HG02588 (cell line): ENCODE data around the gene NDUFS4.
"Not testable (repeated sequence)": the region's sequence is repeated elsewhere in the genome, so short reads cannot be mapped to it uniquely, and the experiment has no call there.

Source experiments
- ATAC-seq: cut with Tn5 transposase; IDR thresholded peaks from one replicate; pipeline ENCODE4 v1.9.1; 2021; ENCODE audit warnings: mild to moderate bottlenecking, moderate library complexity; ENCODE audit not compliant: unreplicated experiment

Gene NDUFS4

DNA sequence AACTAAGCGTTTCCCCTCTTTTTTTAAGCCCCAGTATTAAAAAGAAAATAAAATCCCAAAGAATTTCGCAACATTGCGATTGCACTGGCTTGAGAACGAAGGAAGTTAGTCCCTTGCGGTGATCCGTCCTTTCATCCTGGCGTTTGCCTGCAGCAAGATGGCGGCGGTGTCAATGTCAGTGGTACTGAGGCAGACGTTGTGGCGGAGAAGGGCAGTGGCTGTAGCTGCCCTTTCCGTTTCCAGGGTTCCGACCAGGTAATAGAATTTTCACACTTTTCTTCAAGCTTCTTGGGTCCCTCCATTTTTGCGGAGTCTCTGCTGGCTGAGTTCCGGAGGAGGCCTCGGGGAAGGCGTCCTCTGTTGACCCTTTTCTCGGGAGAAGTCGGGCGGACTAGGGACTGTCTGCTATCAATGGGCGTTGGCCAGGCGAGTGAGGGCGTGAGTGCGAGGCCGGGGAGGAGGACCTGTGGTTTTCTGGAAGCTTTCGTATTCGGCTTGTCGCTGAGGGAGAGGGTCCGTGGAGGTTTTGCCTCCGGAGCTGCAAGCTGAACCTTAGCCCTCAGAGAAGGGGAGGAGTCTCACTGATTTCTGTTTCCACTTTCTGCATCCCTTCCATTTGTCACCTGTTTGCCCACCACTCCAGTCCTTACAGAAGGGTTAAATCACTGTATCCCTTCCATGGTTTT, at the start of gene NDUFS4:
Gene NDUFS4 (plus strand): TSS at position 134 of the 686 bp plus-strand sequence. CDS start 24 bp downstream, at position 158.
- ATAC-seq: peak; percentile 95

DNA sequence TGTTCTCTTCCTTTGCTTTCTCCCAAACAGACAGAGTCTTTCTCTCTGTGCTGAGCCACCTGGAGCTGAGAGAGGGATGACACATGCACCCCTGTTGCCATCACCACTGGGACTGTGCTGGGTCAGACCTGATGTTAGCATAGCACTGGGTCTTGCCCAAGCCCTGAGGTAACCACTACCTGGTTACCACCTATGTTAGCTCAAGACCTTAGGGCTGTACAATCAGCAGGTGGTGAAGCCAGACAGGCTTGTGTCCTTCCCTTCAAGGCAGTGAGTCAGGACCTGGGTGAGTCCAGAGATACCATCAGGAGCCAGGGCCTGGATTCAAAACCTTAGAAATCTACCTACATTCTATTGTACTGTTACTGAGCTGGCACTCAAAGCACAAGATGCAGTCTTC, 47.9 kb upstream of the NDUFS4 start:
- ATAC-seq: no peak

DNA sequence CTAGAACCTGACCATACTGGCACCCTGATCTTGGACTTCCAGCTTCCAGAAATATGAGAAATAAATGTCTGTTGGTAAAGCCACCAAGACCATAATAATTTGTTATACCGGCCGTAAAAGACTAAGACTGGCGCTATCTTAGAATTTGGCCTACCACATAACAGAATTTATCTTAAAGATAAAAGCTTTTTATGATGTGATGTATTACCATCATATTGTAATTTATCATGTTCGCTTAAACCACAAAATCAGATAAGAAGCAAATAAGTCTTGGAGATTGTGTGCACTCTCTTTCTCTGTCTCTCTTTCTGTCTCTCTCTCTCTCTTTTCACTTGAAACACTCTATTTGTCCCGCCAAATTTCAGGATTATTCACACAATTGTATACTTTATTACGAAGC, 44.5 kb upstream of the NDUFS4 start:
- no peak for ATAC-seq

DNA sequence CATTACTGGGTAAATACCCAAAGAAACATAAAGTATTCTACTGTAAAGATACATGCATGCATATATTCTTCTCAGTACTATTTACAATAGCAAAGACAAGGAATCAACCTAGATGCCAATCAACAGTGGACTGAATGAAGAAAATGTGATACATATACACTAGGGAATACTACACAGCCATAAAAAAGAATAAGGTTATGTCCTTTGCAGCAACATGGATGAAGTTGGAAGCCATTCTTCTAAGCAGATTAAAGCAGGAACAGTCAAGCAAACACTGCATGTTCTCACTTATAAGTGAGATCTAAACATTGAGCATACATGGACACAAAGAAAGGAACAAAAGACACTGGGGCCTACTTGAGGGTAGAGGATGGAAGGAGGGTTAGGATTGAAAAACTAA, 39.6 kb upstream of the NDUFS4 start:
- ATAC-seq: no peak

DNA sequence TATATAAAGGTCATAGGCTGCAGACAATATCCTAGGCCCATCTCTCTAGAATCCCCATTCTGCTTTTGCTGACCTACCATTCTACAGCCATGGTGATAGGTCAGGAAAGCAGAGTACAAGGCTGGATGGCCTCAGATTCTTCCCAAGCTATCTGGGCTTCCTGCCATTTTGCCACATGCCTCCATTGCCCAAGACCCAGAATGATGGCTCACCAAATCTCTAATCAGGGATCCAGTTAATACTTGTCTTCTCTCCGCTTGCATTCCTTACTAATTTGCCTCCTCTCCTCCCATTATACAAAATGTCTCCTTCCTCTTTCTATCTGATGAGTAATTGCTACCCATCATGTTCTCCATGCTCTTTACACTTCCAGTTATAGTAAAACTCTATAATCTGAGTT, 22.7 kb upstream of the NDUFS4 start:
- no peak for ATAC-seq

DNA sequence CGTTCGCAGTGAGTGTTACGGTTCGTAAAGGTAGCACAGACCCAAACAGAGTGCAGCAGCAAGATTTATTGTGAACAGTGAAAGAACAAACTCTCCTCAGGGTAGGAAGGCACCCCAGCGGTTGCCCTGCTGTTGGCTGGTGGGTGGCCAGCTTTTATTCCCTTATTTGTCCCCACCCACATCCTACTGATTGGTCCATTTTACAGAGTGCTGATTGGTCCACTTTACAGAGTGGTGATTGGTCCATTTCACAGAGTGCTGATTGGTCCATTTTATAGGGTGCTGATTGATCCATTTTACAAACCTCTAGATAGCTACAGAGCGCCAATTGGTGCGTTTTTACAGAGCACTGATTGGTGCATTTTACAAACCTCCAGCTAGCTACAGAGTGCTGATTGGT, 19.7 kb upstream of the NDUFS4 start:
- ATAC-seq: not testable (repeated sequence)

DNA sequence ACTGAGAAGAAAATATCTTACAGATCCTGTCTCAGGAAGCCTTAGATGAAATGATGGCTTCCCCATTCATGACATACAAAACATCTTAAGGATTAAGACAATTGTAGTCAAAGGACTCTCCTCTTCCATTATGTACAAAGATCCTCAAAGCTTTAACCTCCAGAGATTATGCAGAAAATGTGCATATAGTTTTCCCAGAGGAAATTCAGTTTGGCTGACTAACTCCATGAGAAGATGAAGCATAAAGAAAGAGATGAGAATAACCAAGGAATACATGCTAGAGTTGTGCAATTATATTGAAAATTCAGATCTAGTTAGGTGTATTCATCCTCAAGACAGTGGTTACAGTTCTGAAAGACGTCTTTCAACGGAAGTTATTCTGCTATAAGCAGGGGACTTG, 18.6 kb upstream of the NDUFS4 start:
- ATAC-seq: no peak

DNA sequence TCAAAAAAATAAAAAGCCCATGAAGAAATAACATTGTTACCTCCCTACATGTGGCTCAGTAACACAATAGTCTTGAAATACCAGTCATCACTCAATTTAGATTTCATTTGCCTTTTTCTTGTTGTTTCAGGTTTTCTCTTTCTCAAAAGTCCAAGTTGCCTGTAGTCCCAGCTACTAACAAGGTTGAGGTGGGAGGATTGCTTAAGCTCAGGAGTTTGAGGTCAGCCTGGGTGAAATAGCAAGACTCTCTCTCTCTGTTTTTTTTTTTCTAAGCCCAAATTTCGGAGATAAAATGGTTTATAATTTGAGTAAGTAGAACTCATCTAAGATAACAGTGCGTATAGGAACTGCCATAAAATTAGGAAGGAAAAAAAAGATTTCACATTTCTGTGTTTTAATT, 17.5 kb upstream of the NDUFS4 start:
- no peak for ATAC-seq

DNA sequence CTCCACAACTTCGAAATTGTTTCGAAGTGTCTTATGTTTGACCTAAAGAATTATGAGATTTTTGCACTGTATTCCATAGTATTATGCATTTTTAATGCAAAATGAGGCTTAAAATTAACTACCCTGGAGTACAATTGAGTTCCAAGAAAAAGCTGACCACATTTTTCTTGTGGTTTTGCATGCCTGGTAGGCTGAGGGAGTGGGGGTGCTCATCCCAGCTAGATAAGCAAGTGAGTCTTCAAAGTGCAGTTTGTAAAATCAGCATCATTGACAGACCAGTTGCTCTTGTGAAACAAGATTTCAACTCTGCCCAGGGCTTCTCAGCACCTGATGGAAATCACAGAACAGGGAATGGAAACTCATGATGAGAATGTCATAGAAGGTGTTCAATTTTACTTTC, 17.0 kb upstream of the NDUFS4 start:
- no peak for ATAC-seq

DNA sequence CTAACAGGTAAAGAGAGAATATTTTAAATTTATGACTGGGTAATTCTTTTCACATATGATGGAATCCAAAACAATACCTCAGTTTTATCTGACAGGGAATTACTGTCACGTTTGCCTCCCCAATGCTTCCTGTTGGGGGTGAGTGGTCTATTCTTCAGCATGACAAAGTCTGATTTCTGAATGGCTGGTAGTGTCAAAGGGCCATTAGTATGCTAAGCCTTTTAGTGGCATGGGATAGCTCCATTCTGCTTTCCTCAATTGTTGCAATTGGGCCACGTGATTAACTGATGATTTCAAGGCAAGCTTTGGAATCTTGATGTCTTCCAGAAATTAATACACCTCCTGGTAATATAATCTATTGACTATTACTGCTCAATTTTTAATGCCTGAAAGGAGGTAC, 14.7 kb upstream of the NDUFS4 start:
- ATAC-seq: no peak

DNA sequence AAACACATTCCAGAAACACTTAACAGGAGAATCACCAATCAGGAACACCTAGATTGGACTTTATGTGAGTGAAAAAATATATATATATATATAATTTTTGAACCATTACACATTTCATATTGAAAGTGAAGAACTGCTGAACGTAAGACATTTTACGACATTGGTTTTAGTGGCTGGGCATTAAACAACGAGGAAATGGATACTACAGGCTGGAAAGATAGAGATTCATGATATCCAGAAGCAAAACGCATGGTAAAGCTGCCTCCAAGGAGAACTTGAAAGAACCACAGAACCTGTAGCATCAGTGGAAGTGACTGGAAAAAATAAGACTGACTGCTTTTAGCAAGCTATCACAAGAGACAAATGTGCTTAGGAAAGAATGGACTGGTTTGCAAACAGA, 13.2 kb upstream of the NDUFS4 start:
- ATAC-seq: no peak

DNA sequence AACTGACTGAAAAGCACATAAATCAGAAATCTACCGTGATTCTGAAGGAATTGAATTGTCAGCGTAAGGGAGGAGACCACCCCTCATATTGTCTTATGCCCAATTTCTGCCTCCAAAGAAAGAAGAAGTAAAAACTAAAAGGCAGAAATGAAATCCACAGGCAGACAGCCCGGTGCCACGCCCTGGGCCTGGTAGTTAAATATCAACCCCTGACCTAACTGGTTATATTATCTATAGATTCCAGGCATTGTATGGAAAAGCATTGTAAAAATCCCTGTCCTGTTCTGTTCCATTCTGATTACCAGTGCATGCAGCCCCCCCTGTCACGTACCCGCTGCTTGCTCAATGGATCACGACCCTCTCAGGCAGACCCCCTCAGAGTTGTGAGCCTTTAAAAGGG, 11.9 kb upstream of the NDUFS4 start:
- ATAC-seq: not testable (repeated sequence)

DNA sequence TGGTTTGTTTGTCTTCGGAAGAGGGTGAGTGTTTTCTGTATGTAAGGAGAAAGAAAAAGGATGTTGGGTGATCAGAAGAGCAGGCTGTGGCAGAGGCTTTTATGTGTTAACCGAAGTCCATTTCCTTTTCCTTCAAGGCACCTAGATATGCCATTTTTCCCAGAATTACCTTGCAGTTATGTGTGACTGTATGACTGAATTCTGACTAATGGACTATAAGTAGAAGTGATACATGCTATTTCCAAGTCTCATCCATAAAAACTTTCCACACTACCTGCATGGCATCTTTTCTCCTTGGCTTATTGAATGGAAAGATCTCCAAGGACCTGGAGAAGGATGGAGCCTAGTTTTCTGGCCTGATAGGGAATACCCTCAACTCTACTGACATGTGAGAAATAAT, 10.6 kb upstream of the NDUFS4 start:
- ATAC-seq: no peak

DNA sequence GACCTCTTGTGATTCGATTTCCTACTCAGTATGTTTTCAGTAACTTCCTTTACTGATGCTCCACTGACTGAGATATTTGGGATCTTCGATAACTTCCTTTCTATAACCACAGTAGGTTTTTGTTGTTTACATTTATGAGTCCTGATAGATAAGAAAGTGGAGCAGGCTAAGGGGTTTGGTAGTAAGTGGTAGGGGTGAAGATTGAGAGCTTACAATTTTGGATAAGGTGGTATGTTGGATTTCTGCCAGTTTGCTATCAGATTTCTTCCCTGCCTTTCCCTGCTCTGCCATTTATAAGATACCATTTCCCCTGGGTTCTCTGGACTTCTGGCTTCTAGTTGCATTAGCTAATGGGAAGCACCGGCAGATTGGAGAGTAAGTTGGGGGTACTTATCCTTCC, 7.9 kb upstream of the NDUFS4 start:
- no peak for ATAC-seq

DNA sequence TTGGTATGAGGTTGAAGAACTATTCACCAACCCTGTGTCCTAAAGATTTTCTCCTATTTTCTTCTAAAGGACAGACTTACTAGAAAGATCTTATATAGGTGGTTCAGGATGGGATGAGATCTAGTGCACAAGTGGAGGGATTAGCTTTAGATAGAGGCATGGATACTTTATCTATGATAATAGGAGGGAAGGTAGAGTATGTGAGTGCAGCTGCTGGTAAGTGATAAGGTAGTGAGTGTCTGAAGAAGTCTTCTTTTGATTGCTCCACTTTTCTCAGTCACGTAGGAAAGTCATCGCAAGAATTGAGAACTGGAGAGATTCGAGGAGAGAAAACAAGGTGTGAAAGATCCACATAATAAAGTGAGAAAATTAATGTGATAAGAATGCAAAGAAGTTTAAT, 6.0 kb upstream of the NDUFS4 start:
- ATAC-seq: no peak

DNA sequence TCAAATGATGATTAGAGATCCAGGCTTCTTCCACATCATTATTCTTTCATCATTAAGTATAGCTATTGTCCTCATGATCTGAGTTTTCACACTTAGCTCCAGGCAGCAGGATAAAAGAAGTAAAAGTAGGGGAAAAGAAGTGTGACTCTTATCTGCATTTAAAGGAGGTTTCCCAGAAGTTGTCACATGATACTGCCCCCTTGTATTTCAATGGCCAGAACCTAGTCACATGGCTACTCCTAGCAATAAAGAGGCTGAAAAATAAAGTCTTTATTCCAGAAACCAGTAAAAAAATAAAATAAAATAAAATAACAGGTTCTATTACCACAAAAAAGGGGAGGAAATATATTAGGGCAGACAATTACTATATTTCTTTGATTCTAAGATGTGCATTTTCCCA, 5.3 kb upstream of the NDUFS4 start:
- no peak for ATAC-seq

DNA sequence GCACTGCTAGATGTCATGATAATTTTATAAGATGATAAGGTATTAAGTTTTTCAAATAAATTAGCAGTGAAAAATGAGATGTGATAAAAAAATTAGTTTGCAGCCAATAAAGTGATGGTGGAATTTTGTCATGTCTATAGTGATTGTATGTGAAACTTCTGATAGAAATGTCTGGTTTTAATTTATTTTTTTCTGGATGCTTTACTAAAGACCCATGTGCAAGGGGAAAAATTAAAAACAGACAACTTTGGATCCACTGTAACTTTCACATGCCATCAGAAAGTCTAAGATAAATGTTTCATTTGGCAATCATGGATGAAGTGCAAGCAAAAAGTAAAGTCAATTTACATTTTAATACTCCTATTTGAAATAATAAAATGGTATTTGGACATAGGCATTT, 4.4 kb upstream of the NDUFS4 start:
- no peak for ATAC-seq

DNA sequence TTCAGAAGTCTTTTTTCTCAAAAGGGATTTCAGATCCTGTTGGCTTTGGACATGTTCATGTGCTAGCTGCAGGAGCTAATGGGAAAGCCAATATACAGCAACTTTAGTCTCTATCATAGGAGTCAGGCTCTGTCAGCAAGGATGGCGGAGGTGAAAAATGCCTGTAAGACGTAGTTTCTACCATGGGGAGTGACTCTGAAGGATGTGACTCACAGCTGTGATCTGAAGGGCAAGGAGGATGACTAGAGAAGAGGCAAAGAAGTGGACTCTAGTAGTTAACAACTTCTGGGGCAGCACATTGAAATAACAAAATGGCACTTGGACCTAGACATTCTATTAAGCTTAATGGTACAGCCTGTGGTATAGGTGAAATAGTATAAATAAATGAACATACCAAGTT, 3.1 kb upstream of the NDUFS4 start:
- ATAC-seq: no peak

DNA sequence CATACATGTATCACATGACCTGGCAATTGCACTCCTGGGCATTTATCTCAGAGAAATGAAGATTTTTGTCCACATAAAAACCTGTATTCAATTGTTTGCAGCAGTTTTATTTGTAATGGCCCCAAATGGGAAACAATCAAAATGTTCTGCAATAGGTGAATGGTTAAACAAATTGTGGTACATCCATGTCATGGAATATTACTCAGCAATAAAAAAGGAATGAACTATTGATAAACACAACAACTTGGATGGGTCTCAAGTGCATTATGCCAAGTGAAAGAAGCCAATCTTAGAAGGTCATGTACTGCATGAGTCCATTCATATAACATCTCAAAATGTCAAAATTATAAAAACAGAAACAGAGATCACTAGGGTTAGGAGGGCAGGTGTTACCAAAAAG, 1.5 kb upstream of the NDUFS4 start:
- no peak for ATAC-seq

DNA sequence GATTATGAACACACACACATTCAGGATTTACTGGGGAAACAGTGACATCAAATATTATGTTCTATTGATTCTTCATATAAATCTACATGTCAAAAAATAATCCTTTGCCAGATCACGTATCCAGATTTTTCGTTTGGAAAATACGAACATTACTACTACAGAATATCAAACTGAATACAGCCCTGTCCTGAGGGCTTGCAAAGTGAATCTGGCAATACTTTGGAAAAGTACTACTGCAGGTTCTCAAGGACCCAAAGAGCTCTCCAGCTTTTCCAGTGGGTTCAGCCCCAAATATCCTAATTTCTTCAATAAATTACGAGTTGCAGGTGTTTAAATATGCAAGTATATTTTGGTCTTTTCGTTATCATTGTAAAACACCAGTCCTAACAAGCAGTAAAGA, 411 bp upstream of the NDUFS4 start:
- peak; percentile 15 for ATAC-seq

DNA sequence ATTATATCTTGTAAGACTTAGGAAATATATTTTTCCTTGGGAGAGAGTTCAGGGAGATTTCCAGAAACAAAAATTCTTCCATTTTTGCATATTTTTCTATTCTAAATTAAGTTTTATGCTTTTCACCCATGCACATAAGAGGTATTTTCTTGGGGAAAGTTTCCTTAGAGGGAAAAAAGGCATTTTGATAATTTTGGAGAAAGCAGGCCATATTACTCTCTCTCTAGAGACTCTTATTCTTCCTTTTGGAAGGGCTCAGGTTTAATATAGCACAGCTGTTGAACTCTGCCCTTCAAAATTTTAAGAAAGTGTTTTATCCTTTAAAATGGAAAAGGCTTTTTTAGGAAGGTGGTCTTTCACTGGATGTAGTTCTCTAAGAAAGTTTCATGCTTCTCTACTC, 8.0 kb downstream of the NDUFS4 start:
- ATAC-seq: no peak

DNA sequence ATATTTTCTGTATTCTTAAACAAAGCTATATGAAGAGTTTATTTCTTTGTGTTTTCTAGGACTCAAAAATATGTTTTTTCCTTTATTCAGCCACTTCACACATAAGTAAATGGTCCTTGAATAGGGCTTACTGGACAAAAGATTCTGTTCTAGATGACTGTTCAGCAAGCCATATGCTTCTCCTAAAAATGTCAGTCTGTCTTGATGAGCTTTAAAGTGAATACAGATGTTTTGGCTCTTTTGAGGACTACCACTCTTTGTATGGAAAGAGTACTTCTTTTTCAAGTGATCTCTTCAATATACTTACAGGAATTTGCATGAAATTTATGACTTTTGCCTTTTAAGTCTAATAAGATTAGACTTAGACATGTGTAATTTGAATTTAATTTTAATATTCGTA, 8.4 kb downstream of the NDUFS4 start:
- ATAC-seq: no peak

DNA sequence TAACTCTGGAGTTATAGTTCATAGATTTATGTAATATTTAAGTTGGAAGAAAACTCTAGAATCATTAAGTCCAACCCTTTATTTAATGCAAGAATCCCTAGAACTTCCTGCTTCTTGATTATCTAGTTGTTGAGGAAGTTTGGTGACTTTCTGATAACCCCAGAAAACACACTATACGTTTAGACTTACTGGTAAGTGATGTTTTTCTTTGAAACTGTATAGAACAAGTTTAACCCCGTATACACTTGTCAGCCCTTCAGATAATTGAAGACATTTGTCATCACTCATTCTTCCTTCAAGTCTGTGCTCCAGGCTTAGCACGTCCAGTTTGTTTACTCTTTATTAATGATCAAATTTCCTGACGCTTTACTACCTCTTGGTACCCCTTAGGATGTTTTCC, 9.0 kb downstream of the NDUFS4 start:
- no peak for ATAC-seq
